Anterior cingulate cortex (tissue), 58 donors: ENCODE results near the gene RFNG.

Experiments
- DNase-seq, 58 donors: peaks; one replicate each; lab custom pipeline; 2025; lab: John Stamatoyannopoulos, UW

RFNG gene

GRCh38 chr17:82007495-82008257 lies 43.9 kb downstream of the RFNG start:
- peak in 5 of 58 donors; percentile 6 to 29 (median 26) for DNase-seq

GRCh38 chr17:82007228-82007494 lies 44.5 kb downstream of the RFNG start:
- no peak for DNase-seq

- peak in 32 of 58 donors; percentile 9 to 65 (median 39) for DNase-seq
Observed at GRCh38 chr17:82006468-82007227, 45.0 kb downstream of the RFNG start.

- DNase-seq = no peak
Observed at GRCh38 chr17:82005701-82006348, 45.8 kb downstream of the RFNG start.

GRCh38 chr17:82004517-82005455 lies 46.8 kb downstream of the RFNG start:
- DNase-seq = no peak

- DNase-seq = peak in 1 of 58 donors; percentile 41
Observed at GRCh38 chr17:82003411-82004381, 47.9 kb downstream of the RFNG start.

- DNase-seq = no peak
Observed at GRCh38 chr17:82001571-82002056, 50.0 kb downstream of the RFNG start.

GRCh38 chr17:82000803-82001570 lies 50.6 kb downstream of the RFNG start:
- no peak for DNase-seq

GRCh38 chr17:81999976-82000802 lies 51.4 kb downstream of the RFNG start:
- DNase-seq = no peak

GRCh38 chr17:81999587-81999975 lies 52.0 kb downstream of the RFNG start:
- no peak for DNase-seq

- DNase-seq = no peak
Observed at GRCh38 chr17:81998691-81999438, 52.7 kb downstream of the RFNG start.

- DNase-seq = no peak
Observed at GRCh38 chr17:81998212-81998611, 53.4 kb downstream of the RFNG start.
